HG03108 (cell line): ENCODE measurements around the gene TNS3.

Source experiments
- ATAC-seq: cut with Tn5 transposase; IDR thresholded peaks from one replicate; pipeline ENCODE4 v1.9.1; 2021; ENCODE audit warnings: moderate library complexity; ENCODE audit not compliant: unreplicated experiment

Gene TNS3

DNA sequence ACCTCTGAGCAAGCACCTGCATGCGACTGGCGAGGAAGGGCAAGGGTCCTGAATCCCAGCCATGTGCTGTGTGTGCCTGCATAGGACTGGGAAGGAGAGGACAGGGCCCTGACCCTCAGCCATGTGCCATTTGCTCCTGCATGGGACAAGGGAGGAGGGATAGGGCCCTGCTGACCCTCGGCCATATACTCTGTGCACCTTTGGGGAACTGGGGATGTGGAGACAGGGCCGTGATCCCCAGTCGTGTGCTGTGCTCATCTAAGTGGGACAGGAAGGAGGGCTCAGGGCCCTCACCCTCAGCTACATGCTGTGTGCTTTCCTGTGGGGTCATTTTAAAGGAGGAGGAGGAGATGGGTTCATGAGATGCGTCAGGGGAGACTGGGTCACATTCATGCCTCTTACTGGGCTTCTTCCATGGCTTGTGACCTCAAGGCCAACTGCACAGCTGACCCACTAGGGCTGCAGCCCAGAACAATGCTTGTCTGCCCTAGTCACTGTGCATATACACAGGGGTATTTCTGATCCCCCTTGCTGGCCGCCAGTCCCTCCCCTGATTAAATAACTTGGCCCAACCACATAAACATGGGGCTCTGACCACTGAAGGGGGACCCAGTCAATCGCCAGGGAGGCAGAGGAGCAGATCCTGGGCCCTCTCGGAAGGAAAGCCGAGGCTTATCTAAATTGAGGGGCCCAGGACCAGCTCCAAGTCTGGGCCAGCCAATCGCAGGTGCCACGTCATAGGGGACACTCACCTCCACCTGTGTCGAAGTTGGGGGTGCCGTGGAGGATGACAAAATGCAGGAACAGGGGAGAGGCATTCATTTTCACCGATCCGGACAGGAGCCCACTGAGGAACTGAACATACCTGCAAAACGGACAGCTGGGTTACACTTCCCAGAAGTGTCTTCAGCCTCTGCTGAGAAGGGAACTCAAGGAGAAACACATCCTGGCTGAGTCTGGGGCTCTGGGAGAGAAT is 167.3 kb downstream of the TNS3 start:
- ATAC-seq = no peak

DNA sequence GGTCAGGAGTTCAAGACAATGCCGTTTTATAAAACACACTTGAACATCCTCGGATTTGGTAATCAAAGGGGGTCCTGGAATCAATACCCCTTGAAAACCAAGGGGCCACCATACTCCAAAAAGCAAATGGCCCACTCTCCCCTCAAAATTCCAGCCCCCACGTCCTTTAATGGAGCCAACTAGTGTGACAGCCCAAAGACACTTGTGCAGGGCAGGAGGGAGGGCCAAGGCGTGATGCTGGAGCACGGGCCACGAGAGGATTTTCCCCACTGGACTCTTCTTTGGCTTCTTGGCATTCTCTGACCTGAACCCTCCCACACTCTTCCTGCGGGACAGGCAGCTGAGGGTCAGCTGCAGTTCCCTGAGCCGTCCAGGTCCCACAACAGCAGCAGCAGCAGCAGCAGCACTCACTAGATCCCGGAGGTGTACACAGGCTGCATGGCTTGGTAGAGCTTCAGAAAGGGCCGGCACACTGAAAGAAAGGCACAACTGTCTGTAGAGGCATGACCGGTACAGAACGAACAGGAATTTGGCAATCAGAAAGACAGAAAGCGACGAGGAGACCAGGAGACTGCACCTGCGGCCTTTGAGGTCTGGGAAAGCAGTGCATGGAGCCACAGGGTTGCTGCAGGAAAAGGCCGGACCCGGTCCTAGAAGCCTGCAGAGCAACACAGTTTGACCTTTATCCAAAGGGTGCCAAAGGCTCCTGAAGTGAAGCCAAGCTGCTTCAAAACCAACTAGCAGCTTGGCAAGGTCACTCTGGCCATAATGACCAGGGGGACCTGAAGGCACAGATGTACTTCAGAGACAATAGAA is 168.2 kb downstream of the TNS3 start:
- ATAC-seq = no peak

DNA sequence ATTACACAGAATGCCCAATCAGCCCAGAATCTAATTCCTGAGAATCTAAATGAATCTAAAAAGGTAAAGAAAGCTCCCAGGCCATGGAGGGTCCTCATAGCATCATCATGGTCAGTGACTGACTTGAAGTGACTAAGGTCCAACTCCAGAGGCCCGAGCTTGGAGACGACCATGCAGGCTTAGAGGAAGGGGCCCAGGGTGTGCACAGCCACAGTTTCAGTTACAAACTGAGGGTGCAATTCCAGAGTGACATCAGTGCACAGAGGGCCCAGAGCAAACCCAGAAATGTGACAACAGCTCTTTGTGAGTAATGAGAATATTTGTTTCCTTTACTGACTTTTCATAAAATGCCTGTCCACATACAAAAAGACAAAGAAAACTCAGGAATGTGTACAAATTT is 170.0 kb downstream of the TNS3 start:
- ATAC-seq = no peak

DNA sequence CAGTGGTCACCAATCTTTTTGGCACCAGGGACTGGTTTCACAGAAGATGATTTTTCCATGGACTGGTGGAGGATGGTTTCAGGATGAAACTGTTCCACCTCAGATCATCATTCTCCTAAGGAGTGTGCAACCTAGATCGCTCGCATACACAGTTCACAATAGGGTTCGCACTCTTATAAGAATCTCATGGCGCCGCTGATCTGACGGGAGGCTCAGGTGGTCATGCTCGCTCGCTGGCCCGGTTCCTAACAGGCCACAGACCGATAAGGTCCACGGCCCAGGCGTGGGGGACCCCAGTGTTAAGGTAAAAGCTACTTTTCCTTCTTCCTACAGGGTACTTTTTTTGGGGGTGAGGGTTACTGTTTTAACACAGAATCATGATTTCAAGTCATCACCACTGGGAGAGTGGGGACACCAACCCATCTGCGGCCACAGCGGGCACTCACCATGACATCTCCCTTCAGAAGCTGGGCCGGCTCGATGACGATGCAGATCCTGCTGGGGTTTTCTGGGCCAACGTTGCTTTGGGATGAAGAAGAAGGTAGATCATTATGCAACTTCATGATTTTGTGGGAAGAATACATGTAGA is 170.5 kb downstream of the TNS3 start:
- ATAC-seq = no peak

DNA sequence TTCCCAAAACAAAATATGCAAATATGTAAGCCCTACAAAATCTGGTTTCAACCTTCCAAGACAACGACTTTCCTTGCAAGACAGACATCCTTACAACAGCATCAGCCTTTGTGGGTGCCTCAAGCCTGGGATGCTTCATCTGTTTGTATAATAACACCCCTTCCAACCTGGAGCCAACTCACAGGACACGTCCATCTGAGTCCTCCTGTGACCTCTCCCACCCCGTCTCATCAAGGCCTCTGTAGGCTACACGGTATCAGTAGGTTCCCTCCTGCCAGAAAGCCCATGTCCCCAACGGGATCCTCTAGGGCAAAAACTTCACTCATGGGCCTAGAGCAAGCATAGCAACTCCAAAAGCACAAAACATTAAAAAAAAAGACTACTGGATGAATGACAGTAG is 173.2 kb downstream of the TNS3 start:
- no peak for ATAC-seq

DNA sequence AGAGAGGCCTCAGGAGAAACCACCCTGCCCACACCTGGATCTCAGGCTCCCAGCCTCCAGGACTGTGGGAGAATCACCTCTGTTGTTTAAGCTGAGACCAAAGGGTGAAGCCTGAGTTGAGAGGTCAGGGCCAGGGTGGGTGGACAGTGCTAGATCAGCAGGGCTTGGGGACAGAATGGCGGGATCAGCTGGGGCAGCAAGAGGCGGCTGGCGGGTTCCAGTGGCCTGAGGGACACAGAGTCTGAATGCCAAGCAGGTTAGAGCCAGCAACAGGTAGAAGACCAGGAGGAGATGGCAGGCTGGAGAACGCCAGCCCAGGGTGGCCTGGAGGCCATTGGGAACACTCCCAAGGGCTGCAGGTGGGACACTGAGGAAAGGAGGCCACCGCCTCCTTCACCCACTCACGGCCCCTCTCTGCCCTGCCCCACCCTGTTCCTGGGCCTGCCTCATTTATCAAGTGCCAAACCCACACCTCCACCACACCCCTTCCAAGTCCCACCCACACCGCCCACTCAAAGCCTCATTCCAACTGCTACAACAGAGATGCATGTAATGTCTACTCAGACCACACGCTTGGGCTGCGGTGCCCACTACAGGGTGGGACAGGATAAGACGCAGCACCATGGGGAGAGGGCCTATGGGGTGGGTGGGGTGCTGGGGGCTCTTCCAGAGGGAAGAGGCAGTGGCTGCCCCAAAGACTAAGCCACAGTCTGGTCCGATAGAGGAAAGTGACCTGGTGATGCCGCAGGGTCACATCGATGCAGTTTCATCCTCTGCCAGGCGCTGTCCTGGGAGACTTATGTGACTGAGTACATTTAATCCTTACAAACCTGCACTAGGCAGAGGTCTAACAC is 173.9 kb downstream of the TNS3 start:
- no peak for ATAC-seq

DNA sequence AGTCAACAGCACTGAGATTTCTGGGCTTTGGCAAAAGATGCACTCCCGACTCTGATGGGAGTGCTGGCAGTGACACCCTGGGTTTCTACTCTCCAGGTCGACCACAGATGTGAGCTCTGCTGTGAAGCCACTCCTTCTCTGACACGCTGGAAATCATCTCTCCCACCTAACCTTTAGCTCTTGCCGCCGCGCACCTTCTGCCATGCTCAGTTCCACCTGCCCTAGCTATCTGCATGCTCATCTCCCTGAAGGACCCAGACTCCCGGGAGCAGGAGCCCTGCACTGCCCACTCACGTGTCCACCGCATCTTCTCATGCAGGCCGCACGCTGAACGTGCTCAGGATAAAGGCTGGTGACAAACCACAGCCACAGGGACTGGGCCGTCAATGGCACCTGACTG is 174.8 kb downstream of the TNS3 start:
- no peak for ATAC-seq

DNA sequence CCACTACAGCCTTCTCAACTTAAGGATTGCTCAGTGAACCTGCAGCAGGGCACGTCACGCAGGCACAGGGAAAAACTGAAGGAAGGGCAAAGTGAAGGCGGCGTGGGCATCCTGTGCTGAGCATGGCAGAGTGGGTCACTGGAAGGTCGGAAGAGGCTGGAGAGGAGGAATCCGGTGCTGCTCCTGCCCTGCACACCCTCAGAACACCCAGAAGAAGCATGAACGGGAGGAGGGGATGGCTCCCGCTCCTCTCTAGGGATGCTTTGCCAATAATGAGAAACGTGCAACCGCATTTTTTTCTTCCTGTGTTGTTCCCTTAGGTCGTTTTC is 175.1 kb downstream of the TNS3 start:
- ATAC-seq = no peak

DNA sequence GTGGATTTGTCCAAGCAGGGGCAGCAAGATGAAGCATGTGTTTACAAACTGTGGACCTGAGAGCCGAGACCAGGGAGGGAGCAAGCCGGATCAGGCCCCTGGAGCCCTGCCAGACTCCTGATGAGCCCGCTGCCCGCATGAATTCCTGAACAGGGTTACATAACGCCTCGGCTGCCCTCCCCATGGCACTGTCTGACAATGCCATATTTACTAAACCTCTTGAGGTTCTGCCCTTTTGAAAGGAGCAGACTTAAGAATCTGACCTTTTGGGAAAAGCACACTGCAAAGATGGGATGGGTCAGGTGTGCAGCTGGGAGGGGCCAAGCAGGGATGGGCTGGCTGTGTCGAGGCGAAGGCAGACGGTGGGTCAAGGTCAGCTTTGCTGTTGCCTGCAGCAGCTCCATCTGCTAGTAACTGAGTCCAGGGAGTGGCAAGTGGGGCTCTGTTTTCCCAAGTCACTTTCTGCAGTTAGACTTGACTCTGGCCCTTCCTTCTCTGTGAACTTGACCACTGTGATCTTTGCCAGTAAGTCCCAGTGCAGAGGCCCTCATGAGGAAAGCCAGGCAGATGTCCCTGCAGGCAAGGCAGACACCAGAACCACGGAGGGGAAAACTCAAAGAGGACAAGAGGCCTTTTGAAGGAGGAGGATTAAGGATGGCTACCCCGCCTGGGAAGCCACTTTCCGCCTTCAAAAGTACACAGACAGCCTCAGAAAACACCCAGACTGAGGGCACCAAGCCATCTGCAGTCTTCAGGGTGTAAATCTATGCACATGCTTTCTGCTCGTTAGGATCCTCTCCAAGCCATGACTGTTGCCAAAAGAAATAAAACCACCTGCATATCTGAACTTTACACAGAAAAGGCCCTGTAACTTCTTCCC is 175.8 kb downstream of the TNS3 start:
- no peak for ATAC-seq

DNA sequence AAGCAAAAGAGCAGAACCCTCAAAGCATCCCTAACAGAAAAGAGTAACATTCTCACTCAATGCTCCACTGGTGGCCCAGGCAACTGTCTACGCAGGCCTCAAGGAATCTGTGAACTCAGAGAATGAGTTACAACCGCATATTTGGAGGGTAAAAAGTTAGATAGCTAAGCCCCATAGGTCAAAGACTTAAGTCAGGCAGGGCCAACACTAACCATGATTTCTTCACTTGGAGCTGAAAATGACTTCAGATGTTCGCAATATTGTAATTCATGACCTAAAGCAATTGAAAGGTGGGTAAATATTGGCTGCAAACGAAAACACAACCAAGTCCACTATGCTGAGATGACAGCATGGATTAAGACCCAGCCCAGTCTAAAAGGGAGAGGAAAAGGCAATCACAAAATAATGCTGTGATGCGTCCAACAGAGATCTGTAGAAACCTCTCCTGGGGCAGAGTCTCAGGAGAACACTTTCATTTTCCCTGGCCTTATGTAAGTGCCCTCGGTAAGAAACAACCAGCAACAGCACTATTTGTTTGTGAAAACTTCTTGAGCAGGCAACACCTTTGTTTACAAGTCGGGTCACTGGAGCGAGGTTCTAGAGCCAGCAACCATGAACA is 176.5 kb downstream of the TNS3 start:
- ATAC-seq = no peak

DNA sequence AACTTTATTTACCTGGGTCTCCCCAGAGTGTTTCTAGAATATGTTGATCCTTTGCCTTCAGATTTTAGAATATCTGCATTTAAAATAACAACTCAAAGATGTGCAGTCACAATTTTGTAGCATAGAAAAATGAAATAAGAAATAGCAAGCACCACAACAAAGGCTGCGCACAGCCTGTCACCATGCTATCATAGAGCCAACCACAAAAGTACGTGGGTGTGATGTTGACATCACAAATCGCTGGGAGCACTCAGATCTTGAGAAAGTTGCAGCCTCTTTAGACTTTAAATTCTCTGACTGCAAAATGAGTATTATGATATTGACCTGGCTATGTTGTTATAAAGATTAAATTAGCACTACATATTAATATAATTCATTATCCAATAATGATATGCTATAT is 177.9 kb downstream of the TNS3 start:
- no peak for ATAC-seq

DNA sequence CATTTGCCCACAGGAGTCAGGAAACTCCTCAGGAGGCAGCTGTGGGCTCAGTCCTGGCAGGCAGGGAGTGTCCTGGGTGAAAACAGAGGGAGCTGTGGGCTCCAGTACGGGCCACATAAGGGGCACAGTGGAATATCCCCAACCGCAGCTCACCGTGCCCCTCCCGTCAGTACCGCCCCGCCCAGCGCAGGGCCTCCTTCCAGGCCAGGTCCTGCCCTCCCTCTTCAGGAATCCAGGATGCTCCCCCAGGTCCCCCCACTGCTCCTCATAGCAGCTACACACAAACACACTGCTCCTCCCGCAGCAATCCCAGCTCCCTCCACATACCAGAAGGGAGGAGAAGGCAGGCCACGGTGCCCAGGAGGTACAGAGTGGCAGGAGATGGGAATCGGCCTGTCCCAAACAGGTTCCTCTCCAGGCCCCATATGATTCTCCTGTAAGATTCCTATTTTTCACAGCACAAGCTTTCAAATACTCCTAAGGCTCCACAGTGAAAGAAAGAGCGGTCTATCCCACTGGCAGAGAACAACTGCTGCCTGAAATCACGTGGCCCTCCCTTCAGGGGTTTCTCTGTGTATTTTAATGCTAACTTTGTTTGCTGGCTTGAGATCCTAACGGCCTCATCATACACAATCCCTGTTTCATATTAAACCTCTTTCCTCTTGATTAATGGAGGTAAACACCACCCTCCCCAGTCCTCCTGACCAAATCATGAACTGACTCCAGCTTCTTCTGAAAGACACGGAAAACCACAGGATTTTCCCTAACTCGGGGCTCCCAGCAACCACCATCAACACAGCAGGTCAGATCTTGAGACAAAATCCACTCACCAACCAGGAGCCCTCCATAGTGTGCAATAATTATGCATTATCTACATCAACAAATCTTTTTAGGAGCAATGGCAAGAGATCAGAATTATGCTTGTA is 178.7 kb downstream of the TNS3 start:
- ATAC-seq = no peak

DNA sequence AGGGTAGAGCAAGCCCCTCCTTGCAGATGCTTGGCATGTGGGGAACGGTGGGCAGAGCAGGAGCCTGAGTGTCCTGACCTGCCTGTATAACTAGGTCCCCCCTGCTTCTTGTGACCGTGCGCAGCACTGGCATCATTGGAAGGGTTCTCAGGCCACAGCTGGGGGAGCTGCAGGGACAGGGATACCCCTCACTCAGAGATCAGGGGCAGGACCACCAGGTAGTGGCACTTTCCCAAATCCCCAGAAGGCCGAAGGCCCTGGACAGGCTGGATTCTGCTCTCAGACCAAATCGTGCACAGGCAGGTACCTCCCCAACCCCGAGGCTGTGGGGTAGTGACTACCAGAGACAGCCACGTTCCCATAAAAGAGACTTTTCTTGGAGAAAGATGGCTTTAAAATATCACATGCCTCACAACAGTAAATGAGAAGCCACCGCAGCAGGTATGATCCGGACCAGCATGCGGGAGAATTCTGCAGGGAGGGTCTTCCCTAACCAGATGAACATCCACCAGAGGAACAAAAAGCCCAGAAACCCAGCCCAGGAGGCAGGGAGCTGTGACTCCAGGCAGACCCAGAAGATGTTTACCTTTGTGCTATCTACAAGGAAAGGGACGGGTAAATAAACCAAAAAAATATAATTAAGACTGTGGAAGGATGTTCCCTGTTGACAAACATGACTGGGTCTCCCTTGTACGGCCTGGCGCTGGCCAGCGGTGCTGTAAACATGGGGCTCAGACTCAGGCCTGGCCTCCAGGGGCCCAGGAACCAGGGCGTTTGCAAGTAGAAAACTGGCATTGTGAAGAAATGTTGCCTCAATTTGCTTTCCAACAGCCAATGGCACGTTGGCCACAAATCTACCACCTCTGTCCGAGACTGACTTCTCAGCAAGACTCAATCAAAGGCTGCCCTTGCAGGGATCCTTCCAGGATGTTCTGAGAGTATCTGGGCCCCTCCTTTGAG is 180.0 kb downstream of the TNS3 start:
- no peak for ATAC-seq

DNA sequence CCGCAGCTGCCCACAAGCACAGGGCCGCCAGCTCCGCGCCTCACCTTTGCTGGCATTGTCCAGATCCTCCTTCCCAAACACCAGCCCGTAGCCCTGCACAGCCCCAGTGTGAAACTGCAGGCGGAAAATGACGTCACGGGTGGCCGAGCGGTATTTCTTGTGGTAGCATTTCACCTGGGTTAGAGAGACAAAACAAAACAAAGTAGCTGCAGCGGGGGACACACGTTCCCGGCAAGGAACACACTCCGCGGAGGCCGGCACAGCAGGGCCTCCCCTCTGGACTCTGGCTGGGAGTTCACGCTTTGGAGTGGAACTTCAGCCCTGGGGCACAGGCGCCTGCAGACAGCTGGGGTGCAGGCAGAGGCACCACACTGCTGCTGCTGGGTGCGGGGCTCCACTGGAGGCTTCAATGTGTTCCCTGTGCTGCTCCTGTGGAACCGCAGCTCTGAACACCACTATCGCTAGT is 181.1 kb downstream of the TNS3 start:
- ATAC-seq = no peak

DNA sequence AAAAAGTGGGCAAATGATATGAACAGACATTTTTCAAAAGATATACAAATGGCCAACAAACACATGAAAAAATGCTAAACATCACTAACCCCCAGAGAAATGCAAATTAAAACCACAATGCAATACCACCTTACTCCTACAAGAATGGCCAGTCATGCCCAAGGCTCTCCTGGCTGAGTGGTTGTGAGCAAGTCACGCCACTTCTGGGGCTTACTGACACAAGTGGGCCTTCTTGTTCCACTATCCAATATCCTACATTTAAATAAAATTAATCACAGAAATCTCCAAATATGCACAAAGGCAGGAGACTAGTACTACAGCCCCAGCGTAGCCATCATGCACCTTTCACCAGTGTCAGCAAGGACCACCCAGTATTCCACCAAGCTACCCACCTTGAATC is 181.9 kb downstream of the TNS3 start:
- ATAC-seq = no peak

DNA sequence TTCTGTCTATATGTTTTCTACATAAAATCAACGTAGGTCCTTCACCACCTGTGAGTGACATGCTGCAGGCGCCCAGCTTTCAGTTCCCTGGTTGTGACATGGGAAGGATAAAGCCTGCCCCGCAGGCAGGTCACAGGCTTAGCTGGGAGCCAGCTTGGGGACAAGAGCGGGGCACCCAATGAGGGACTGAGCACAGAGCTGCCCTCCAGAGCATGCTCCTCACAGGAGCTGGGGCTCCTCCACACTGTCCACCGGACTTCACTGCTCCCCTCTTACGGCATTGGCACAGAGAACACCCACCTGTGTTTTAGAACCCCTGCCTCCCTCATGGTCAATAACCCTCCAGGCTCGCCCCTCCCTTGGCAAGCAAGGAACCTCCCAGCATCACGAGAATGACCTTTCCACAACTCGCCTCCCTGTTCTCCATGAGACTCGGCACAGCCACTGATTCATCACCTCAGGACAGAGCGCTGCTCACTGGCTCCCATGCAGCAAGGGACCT is 187.1 kb downstream of the TNS3 start:
- no peak for ATAC-seq

DNA sequence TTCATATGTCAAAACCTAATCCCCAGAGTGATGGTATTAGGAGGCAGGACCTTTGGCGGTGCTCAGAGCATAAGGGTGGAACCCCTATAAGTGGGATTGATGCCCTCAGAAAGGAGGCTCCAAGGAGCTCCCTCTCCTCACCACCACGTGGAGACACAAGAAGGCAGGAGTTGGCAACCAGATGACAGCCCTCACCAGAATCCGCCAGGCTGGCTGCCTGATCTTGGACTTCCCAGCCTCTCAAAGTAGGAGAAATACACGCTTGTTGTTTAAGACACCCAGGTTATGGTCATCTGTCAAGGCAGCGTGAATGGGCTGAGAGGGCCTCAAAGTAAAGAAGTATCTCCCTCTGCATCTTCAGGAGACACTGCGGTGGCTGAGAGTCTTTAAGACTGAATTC is 187.7 kb downstream of the TNS3 start:
- ATAC-seq = no peak
